WI38 (cell line): ENCODE results near the gene SDF4.
"Not testable (repeated sequence)": the region's sequence is repeated elsewhere in the genome, so short reads cannot be mapped to it uniquely, and the experiment has no call there.

Experiments
- H3K4me3 ChIP-seq: 2 replicates; pipeline ENCODE4 v1.5.1; 2011; ENCODE audit warnings: low read depth, mild to moderate bottlenecking, control low read depth, low read length
- CTCF ChIP-seq: IDR thresholded peaks from 2 replicates; pipeline ENCODE4 v1.5.1; 2012; ENCODE audit warnings: low read depth, mild to moderate bottlenecking, control low read depth, low read length

SDF4 gene

GRCh38 chr1:1199141-1199960 is 32.5 kb downstream of the SDF4 start:
- no peak for TF ChIP-seq CTCF
- no peak overlapping the region for H3K4me3 ChIP-seq

- no peak for TF ChIP-seq CTCF
- H3K4me3 ChIP-seq: no peak overlapping the region
Measured at GRCh38 chr1:1198423-1199140, 33.2 kb downstream of the SDF4 start.

- TF ChIP-seq CTCF: no peak
- no peak overlapping the region for H3K4me3 ChIP-seq
Measured at GRCh38 chr1:1197551-1198422, 34.0 kb downstream of the SDF4 start.

- H3K4me3 ChIP-seq: no peak overlapping the region
- no peak for TF ChIP-seq CTCF
Measured at GRCh38 chr1:1197188-1197500, 34.7 kb downstream of the SDF4 start.

GRCh38 chr1:1196431-1197187 is 35.2 kb downstream of the SDF4 start:
- TF ChIP-seq CTCF: no peak
- H3K4me3 ChIP-seq: no peak overlapping the region

GRCh38 chr1:1195726-1196125 is 36.1 kb downstream of the SDF4 start:
- not testable (repeated sequence) for H3K4me3 ChIP-seq

GRCh38 chr1:1194723-1195122 is 37.1 kb downstream of the SDF4 start:
- no peak for TF ChIP-seq CTCF
- no peak overlapping the region for H3K4me3 ChIP-seq
